Stimulated activated memory B cell treated with anti-CD40 and anti-IgM and Interleukin-4, amounts not matched to agents 10 μg/mL and 1 μg/mL and 100 μg/mL, for 72 hours (primary cell): ENCODE measurements around the gene IGDCC3.
A peak's percentile ranks its signal among the peaks of the same experiment; 100 is the strongest.
"Not testable (repeated sequence)": the region's sequence is repeated elsewhere in the genome, so short reads cannot be mapped to it uniquely, and the experiment has no call there.

ENCODE experiments used
- ATAC-seq: fragments of 150-1000 bp; cut with Tn5 transposase; 2 replicates; pipeline ENCODE4 v1.10.0; 2021
- H3K27ac Mint-ChIP-seq: one replicate; pipeline ENCODE4 v1.8.0; 2022; ENCODE audit warnings: mild to moderate bottlenecking, mixed read lengths
- H3K27me3 Mint-ChIP-seq: one replicate; pipeline ENCODE4 v1.8.0; 2022; ENCODE audit warnings: mixed read lengths
- H3K36me3 Mint-ChIP-seq: one replicate; pipeline ENCODE4 v1.8.0; 2022; ENCODE audit warnings: mixed read lengths
- H3K4me1 Mint-ChIP-seq: one replicate; pipeline ENCODE4 v1.8.0; 2022; ENCODE audit warnings: mixed read lengths
- H3K4me3 Mint-ChIP-seq: one replicate; pipeline ENCODE4 v1.8.0; 2022; ENCODE audit warnings: mild to moderate bottlenecking, moderate library complexity, mixed read lengths
- H3K9me3 Mint-ChIP-seq: one replicate; pipeline ENCODE4 v1.8.0; 2022; ENCODE audit warnings: mixed read lengths

Gene IGDCC3

DNA sequence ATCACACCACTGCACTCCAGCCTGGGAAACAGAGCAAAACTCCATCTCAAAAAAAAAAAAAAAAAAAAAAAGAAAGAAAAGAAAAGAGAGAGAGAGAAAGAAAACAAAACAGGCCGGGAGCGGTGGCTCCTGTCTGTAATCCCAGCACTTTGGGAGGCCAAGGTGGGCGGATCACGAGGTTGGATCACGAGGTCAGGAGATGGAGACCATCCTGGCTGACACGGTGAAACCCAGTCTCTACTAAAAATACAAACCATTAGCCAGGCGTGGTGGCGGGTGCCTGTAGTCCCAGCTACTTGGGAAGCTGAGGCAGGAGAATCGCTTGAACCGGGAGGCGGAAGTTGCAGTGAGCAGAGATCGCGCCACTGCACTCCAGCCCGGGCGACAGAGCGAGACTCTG lies 20.7 kb upstream of the IGDCC3 start:
- peaks cover 81% of the 10 kb centered on the region for H3K27me3 Mint-ChIP-seq
- not testable (repeated sequence) for H3K4me3 Mint-ChIP-seq, ATAC-seq, H3K36me3 Mint-ChIP-seq, H3K9me3 Mint-ChIP-seq, H3K27ac Mint-ChIP-seq
- H3K4me1 Mint-ChIP-seq: peaks cover 20% of the 10 kb centered on the region

DNA sequence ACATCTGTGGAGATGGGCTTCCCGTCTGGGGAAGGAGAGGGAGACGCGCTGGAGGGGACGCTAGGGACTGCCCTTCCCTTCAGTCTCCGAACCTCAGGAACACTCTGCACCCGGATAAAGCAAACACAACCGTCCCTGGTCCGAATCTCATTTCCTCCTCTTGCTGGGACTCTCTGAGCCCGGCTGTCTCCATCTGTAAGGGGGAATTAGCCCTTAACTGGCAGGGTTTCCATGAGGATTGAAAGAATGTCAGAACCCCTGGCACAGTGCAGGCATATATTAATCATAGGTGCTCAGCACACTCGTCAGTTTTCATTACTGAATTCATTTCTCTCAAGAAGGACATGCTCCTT lies 19.1 kb upstream of the IGDCC3 start:
- no peaks in the 10 kb centered on the region for H3K9me3 Mint-ChIP-seq
- H3K4me3 Mint-ChIP-seq: no peak overlapping the region
- H3K27me3 Mint-ChIP-seq: peaks cover 86% of the 10 kb centered on the region
- no peak overlapping the region for H3K27ac Mint-ChIP-seq
- ATAC-seq: no peak
- peaks cover 20% of the 10 kb centered on the region for H3K4me1 Mint-ChIP-seq
- no peaks in the 10 kb centered on the region for H3K36me3 Mint-ChIP-seq

GRCh38 chr15:65396283-65396964 lies 18.6 kb upstream of the IGDCC3 start:
- Mint-ChIP-seq H3K36me3 (no peaks in the 10 kb centered on the region), H3K27ac (no peak overlapping the region), H3K27me3 (peaks cover 85% of the 10 kb centered on the region), H3K9me3 (no peaks in the 10 kb centered on the region), H3K4me3 (peak overlapping the region; percentile 27), H3K4me1 (peaks cover 20% of the 10 kb centered on the region)
- ATAC-seq: no peak

DNA sequence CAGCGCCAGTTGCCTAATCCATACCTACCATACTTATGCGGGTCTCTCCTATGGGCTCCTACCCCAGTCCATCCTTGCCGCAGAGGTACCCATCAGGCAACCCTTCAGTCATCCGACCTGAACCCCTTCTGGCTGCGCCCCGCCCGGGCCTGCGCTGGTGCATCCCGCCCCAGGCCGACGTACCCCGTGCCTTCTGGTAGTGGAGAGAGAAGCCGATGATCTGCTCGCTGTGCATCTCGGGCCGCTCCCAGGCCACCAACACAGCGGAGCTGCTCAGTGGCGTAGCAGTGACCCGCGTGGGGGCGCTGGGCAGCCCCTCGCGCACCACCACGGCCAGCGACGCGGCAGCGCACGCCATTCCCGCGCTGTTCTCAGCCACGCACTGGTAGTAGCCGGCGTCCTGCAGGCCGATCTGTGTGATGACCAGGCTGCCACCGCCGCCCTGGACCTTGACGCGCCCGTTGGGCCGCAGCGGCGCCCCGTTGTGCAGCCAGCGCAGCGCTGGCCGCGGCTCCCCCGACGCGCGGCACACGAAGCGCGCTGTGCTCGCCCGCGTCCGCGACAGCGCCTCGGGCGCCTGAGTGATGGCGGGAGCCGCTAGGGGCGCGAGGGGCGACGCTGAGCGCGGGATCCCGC lies 17.9 kb upstream of the IGDCC3 start:
- Mint-ChIP-seq H3K4me3 (no peak overlapping the region), H3K9me3 (no peaks in the 10 kb centered on the region), H3K4me1 (peaks cover 13% of the 10 kb centered on the region), H3K27ac (no peak overlapping the region), H3K36me3 (no peaks in the 10 kb centered on the region), H3K27me3 (peaks cover 77% of the 10 kb centered on the region)
- no peak for ATAC-seq

GRCh38 chr15:65394936-65395335 lies 17.1 kb upstream of the IGDCC3 start:
- peaks cover 12% of the 10 kb centered on the region for H3K4me1 Mint-ChIP-seq
- H3K4me3 Mint-ChIP-seq: no peak overlapping the region
- H3K9me3 Mint-ChIP-seq: no peaks in the 10 kb centered on the region
- H3K36me3 Mint-ChIP-seq: no peaks in the 10 kb centered on the region
- H3K27ac Mint-ChIP-seq: no peak overlapping the region
- no peak for ATAC-seq
- H3K27me3 Mint-ChIP-seq: peaks cover 75% of the 10 kb centered on the region

- peaks cover 81% of the 10 kb centered on the region for H3K27me3 Mint-ChIP-seq
- no peak overlapping the region for H3K27ac Mint-ChIP-seq
- no peaks in the 10 kb centered on the region for H3K36me3 Mint-ChIP-seq
- H3K4me3 Mint-ChIP-seq: no peak overlapping the region
- H3K4me1 Mint-ChIP-seq: peaks cover 12% of the 10 kb centered on the region
- ATAC-seq: no peak
- no peaks in the 10 kb centered on the region for H3K9me3 Mint-ChIP-seq
These were observed 16.5 kb upstream of the IGDCC3 start for GRCh38 chr15:65394280-65394789.

DNA sequence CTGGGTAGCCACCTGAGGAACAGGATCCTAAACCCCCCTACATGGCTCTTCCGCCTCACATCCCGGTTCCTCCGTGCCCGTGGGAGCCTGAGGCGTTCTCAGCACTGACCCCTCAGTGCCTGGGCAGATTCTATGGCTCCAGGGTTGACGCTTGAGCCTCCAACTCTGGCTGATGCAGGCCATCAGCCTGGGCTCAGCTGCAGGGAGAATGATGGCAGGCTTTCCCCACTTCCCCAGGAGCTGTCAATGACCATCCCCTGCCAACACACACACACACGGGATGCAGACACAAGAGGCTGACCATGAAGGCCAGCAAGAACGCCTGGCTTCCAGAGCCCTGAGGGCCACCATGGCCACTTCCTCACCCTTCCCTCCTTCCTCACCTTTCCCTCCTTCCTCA lies 15.8 kb upstream of the IGDCC3 start:
- Mint-ChIP-seq H3K9me3 (no peaks in the 10 kb centered on the region), H3K27me3 (peaks cover 83% of the 10 kb centered on the region), H3K4me3 (no peak overlapping the region), H3K36me3 (no peaks in the 10 kb centered on the region), H3K27ac (no peak overlapping the region), H3K4me1 (peaks cover 12% of the 10 kb centered on the region)
- no peak for ATAC-seq

DNA sequence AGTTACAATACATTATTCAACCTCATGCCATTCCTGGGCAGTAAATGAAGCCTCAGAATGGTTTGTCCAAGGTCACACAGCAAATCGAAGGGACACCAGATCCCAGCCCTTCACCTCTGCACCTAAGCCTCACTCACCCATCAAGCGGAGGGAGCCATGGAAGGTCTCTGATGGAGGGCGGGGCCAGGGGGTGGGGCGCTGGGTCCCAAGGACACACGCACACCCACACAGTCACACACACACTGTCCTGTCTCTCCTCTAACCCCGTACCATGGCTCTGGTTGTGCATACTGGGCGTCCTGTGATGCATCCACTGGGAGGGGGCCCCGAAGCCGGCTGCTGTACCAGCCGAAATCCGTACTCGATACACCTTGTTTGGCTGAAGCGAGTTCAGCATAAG lies 15.3 kb upstream of the IGDCC3 start:
- Mint-ChIP-seq H3K27me3 (peaks cover 81% of the 10 kb centered on the region), H3K36me3 (no peaks in the 10 kb centered on the region), H3K4me3 (no peak overlapping the region), H3K4me1 (peaks cover 12% of the 10 kb centered on the region), H3K27ac (no peak overlapping the region), H3K9me3 (no peaks in the 10 kb centered on the region)
- no peak for ATAC-seq

DNA sequence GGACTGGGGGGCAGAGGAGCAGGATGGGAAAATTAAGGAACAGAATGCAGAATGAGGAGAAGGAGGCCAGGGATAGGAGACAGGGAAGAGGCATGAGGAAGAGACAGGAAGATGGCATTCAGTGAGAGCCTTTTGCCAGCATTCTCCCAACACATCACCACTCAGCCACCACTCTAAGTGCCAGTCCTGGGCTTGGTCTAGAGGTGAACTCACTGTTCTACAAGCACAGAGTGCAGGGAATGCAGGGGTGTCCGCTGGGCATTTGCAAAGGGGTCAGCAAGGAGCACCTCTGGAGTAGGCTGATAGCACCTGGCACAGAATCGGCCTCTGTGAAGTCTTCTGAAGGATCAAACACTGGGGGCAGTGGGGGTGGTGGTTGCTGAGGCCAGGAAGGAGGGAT lies 14.6 kb upstream of the IGDCC3 start:
- Mint-ChIP-seq H3K4me1 (peaks cover 12% of the 10 kb centered on the region), H3K9me3 (no peaks in the 10 kb centered on the region), H3K4me3 (no peak overlapping the region), H3K27ac (no peak overlapping the region), H3K36me3 (no peaks in the 10 kb centered on the region), H3K27me3 (peaks cover 77% of the 10 kb centered on the region)
- ATAC-seq: no peak

- Mint-ChIP-seq H3K36me3 (no peaks in the 10 kb centered on the region), H3K4me3 (no peak overlapping the region), H3K27me3 (peaks cover 70% of the 10 kb centered on the region), H3K4me1 (peaks cover 9% of the 10 kb centered on the region), H3K9me3 (no peaks in the 10 kb centered on the region), H3K27ac (no peak overlapping the region)
- no peak for ATAC-seq
These were observed 13.9 kb upstream of the IGDCC3 start for GRCh38 chr15:65391732-65392131.

- no peak for ATAC-seq
- no peaks in the 10 kb centered on the region for H3K36me3 Mint-ChIP-seq
- H3K4me3 Mint-ChIP-seq: no peak overlapping the region
- no peak overlapping the region for H3K27ac Mint-ChIP-seq
- no peaks in the 10 kb centered on the region for H3K9me3 Mint-ChIP-seq
- peaks cover 57% of the 10 kb centered on the region for H3K27me3 Mint-ChIP-seq
- peaks cover 4% of the 10 kb centered on the region for H3K4me1 Mint-ChIP-seq
These were observed 12.6 kb upstream of the IGDCC3 start for GRCh38 chr15:65390447-65390846.

DNA sequence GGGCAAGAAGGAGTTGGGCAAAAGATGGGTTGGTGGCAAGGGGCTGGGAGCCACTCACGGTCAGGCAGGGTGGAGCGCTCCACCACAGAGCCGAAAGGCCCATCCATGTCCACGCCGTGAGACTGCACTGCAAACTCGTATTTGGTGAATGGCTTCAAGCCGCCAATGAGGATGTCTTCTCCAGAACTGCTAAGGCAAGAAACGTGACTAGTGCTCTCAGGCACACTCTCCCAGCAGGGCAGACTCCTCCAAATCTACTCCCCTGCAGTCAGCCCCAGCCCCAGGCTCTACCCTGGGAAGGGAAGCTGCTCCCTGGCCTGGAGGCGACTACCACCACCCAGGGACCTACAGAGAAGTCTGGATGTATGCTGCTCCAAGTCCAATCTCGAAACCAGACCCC lies 11.4 kb upstream of the IGDCC3 start:
- no peak for ATAC-seq
- H3K27me3 Mint-ChIP-seq: peaks cover 45% of the 10 kb centered on the region
- peaks cover 14% of the 10 kb centered on the region for H3K4me1 Mint-ChIP-seq
- H3K9me3 Mint-ChIP-seq: no peaks in the 10 kb centered on the region
- no peak overlapping the region for H3K27ac Mint-ChIP-seq
- H3K36me3 Mint-ChIP-seq: no peaks in the 10 kb centered on the region
- no peak overlapping the region for H3K4me3 Mint-ChIP-seq

DNA sequence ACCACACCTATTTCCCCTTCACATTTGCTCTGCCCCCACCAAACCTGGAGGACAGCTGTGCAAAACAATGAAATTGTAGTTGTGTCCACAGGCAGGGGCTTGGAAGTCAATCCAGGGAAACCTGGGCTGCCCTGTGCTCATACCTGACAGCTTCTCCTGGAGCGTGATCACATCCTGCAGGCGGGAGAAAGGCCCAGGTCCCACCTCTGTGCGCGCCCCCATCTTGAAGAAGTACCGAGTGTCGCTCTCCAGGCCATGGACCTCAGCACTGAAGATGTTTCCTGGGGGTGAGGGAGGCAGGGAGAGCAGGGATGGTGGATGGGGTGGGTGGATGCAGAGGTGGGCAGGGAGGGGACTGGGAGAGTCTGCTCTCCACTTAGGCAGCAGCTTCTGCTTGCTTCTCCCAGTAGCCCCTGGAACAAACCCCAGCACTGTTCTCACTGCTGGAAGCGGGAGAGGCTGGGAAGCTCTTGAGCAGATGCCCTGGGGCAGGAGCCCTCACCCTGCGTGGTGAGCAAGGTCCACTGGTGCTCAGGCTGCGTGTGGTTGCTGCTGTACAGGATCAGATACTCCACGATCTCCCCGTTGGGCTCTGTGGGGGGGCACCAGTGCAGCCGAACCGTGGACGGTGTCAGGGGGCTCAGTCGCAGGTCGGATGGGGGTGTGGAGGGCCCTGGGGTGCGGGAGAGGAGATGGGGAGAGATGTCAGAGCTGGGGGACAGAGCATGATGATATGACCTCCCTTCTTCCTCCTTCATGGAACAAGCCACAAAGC lies 10.7 kb upstream of the IGDCC3 start:
- H3K9me3 Mint-ChIP-seq: no peaks in the 10 kb centered on the region
- no peaks in the 10 kb centered on the region for H3K36me3 Mint-ChIP-seq
- H3K27ac Mint-ChIP-seq: no peak overlapping the region
- ATAC-seq: no peak
- peaks cover 38% of the 10 kb centered on the region for H3K27me3 Mint-ChIP-seq
- peaks cover 14% of the 10 kb centered on the region for H3K4me1 Mint-ChIP-seq
- H3K4me3 Mint-ChIP-seq: no peak overlapping the region

DNA sequence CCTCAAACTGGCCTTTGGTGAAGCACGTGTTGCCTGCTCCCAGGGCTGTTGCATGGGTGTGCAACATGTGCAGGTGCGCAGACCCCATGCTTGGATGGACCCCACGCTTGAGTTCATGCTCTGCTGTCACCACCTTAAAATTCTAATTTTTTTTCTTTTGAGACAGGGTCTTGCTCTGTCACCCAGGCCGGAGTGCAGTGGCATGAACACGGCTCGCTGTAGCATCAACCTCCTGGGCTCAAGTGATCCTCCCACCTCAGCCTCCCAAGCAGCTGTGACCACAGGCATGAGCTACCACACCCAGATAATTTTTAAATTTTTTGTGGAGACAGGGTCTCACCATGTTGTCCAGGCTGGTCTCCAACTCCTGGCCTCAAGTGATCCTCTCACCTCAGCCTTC lies 9.1 kb upstream of the IGDCC3 start:
- no peaks in the 10 kb centered on the region for H3K9me3 Mint-ChIP-seq
- no peak overlapping the region for H3K4me3 Mint-ChIP-seq
- H3K27me3 Mint-ChIP-seq: peaks cover 34% of the 10 kb centered on the region
- H3K27ac Mint-ChIP-seq: no peak overlapping the region
- no peaks in the 10 kb centered on the region for H3K36me3 Mint-ChIP-seq
- H3K4me1 Mint-ChIP-seq: peaks cover 14% of the 10 kb centered on the region
- no peak for ATAC-seq

DNA sequence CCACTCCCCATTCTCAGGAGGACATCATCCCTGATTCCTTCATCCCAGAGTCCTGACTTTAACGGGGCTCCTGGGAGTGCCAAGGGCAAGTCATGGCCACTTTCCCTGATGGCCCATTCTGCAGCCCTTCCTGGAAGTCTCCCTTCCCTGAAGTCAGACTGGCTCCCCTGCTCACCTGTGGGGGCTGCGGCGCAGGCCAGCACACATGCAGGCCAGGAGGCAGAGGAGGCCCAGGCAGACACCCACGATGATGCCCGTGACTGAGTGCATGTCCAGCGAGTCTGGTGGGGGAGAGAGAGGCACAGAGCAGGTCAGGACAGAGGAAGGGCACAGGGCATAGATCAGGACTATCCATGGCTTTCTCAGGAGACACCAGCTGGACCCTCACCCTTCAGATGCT lies 8.6 kb upstream of the IGDCC3 start:
- no peak overlapping the region for H3K27ac Mint-ChIP-seq
- H3K9me3 Mint-ChIP-seq: no peaks in the 10 kb centered on the region
- ATAC-seq: no peak
- peaks cover 31% of the 10 kb centered on the region for H3K27me3 Mint-ChIP-seq
- peaks cover 14% of the 10 kb centered on the region for H3K4me1 Mint-ChIP-seq
- H3K36me3 Mint-ChIP-seq: no peaks in the 10 kb centered on the region
- H3K4me3 Mint-ChIP-seq: no peak overlapping the region

- no peak for ATAC-seq
- Mint-ChIP-seq H3K27me3 (peaks cover 31% of the 10 kb centered on the region), H3K36me3 (no peaks in the 10 kb centered on the region), H3K27ac (no peak overlapping the region), H3K9me3 (no peaks in the 10 kb centered on the region), H3K4me3 (peak overlapping the region; percentile 80), H3K4me1 (peaks cover 14% of the 10 kb centered on the region)
These were observed 8.1 kb upstream of the IGDCC3 start for GRCh38 chr15:65385870-65386258.
